ENCODE data around the gene NRIP3. TPM values are rescaled to one million over a fixed set of nuclear protein-coding genes. Genes with fewer than 3 reads are reported as not detected.

NRIP3 gene
- polyA plus RNA-seq, 3 donors, result 0.28 to 4.8 (median 1.0) TPM

DNA sequence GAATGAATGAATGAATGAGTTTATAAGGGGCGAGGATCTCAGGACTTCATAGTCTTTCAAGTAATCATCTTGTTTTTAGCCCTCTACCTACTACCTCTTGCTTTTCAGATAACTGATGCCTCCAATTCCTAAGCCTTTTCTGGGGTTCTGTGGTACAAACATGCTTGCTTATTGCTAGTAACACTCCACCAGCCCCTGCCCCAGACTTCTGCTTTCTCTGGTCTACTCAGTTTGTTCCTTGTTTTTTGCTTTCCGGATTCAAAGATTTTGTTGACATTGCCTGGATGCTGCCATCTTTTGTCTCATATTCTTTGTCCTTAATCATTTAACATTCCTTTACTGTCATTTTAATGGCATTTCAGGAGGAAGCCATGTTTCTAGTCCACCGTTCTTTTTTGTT is 30.7 kb downstream of the NRIP3 start:
- Histone ChIP-seq H3K27ac (ENCODE audit: low read depth in 1 of 2, low read length in 2 of 2) (no peak overlapping the region), H3K9ac (ENCODE audit: insufficient read depth, low read length, poor library complexity, severe bottlenecking) (no peak overlapping the region), H2AFZ (ENCODE audit: insufficient read depth, low read depth, low read length, poor library complexity, severe bottlenecking) (no peak overlapping the region), H3K4me2 (replicated peaks; ENCODE audit: extremely low read depth, low read length, poor library complexity, severe bottlenecking) (no peak overlapping the region), H3K4me3 (replicated peaks in 1 of 3; ENCODE audit: low read depth in 2 of 3, low read length in 3 of 3) (no peak overlapping the region), H3K27me3 (ENCODE audit: control insufficient read depth in 2 of 2, insufficient read depth in 2 of 2, low read length in 2 of 2) (no peaks in the 10 kb centered on the region), H3K4me1 (ENCODE audit: control insufficient read depth in 1 of 2, insufficient read depth in 2 of 2, low read length in 2 of 2) (no peaks in the 10 kb centered on the region), H3K79me2 (ENCODE audit: insufficient read depth, low read length) (no peaks in the 10 kb centered on the region), H4K20me1 (ENCODE audit: insufficient read depth, low read length) (no peaks in the 10 kb centered on the region), H3K9me3 (replicated peaks in 1 of 2; ENCODE audit: control insufficient read depth in 1 of 2, insufficient read depth in 1 of 2, low read length in 2 of 2) (no peaks in the 10 kb centered on the region), H3K36me3 (replicated peaks in 1 of 2; ENCODE audit: control insufficient read depth in 1 of 2, insufficient read depth in 2 of 2, low read length in 2 of 2) (no peaks in the 10 kb centered on the region)
- no peaks in the 10 kb centered on the region for H3K9me3 Mint-ChIP-seq
- intact Hi-C loops (cut with micrococcal nuclease), result no loop called here
- TF ChIP-seq, protein P1, sequence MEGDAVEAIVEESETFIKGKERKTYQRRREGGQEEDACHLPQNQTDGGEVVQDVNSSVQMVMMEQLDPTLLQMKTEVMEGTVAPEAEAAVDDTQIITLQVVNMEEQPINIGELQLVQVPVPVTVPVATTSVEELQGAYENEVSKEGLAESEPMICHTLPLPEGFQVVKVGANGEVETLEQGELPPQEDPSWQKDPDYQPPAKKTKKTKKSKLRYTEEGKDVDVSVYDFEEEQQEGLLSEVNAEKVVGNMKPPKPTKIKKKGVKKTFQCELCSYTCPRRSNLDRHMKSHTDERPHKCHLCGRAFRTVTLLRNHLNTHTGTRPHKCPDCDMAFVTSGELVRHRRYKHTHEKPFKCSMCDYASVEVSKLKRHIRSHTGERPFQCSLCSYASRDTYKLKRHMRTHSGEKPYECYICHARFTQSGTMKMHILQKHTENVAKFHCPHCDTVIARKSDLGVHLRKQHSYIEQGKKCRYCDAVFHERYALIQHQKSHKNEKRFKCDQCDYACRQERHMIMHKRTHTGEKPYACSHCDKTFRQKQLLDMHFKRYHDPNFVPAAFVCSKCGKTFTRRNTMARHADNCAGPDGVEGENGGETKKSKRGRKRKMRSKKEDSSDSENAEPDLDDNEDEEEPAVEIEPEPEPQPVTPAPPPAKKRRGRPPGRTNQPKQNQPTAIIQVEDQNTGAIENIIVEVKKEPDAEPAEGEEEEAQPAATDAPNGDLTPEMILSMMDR (IDR thresholded peaks at IDR 0.05), result no peak
- H3K4me1 Mint-ChIP-seq, result peaks cover 5% of the 10 kb centered on the region
- H3K27ac Mint-ChIP-seq, result peak overlapping the region in 3 of 7 donors; percentile 59 to 74 (median 64)
- no peak overlapping the region for H3K4me3 Mint-ChIP-seq
- H3K27me3 Mint-ChIP-seq (ENCODE audit: low read depth in 3 of 3), result peaks cover 0 to 3% (median 1%) of the 10 kb centered on the region in 3 donors
- DNase-seq, result peak in 1 of 3 donors; percentile 20
- WGBS (ENCODE audit: insufficient coverage), result 32% methylated on average over 2 of the region's 3 CpGs
- H3K36me3 Mint-ChIP-seq, result peaks cover 0 to 3% of the 10 kb centered on the region in 2 donors

DNA sequence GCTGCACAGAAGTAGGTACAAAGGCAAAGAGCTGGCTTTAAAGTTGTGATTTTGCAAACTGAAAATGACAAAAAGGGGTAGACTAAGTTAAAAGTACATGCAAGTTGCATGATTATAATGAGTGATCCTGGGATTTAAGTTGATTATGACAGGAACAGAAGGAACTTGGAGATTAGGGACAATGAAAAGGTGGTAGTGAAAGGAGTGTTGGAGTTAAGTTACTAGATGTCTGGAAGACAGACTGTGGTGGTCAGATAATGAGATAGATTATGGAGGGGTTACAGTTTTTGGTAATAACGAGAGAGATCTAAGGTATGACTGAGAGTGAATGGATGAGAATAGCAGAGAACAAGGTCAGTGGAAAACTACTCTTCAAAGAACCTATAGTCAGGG is 31.9 kb downstream of the NRIP3 start:
- H3K27me3 Mint-ChIP-seq (ENCODE audit: low read depth in 3 of 3), result peaks cover 0 to 3% (median 1%) of the 10 kb centered on the region in 3 donors
- H3K36me3 Mint-ChIP-seq, result peaks cover 0 to 6% of the 10 kb centered on the region in 2 donors
- DNase-seq, result no peak
- no peaks in the 10 kb centered on the region for H3K9me3 Mint-ChIP-seq
- Histone ChIP-seq H3K36me3 (replicated peaks in 1 of 2; ENCODE audit: control insufficient read depth in 1 of 2, insufficient read depth in 2 of 2, low read length in 2 of 2) (no peaks in the 10 kb centered on the region), H3K9ac (ENCODE audit: insufficient read depth, low read length, poor library complexity, severe bottlenecking) (no peak overlapping the region), H2AFZ (ENCODE audit: insufficient read depth, low read depth, low read length, poor library complexity, severe bottlenecking) (no peak overlapping the region), H3K9me3 (replicated peaks in 1 of 2; ENCODE audit: control insufficient read depth in 1 of 2, insufficient read depth in 1 of 2, low read length in 2 of 2) (no peaks in the 10 kb centered on the region), H3K27me3 (ENCODE audit: control insufficient read depth in 2 of 2, insufficient read depth in 2 of 2, low read length in 2 of 2) (no peaks in the 10 kb centered on the region), H3K4me2 (replicated peaks; ENCODE audit: extremely low read depth, low read length, poor library complexity, severe bottlenecking) (no peak overlapping the region), H3K4me1 (ENCODE audit: control insufficient read depth in 1 of 2, insufficient read depth in 2 of 2, low read length in 2 of 2) (no peaks in the 10 kb centered on the region), H3K79me2 (ENCODE audit: insufficient read depth, low read length) (no peaks in the 10 kb centered on the region), H3K27ac (ENCODE audit: low read depth in 1 of 2, low read length in 2 of 2) (no peak overlapping the region), H3K4me3 (replicated peaks in 1 of 3; ENCODE audit: low read depth in 2 of 3, low read length in 3 of 3) (no peak overlapping the region), H4K20me1 (ENCODE audit: insufficient read depth, low read length) (no peaks in the 10 kb centered on the region)
- H3K4me3 Mint-ChIP-seq, result no peak overlapping the region
- 100% methylated on average over 1 of the region's 1 CpG for WGBS (ENCODE audit: insufficient coverage)
- intact Hi-C loops (cut with micrococcal nuclease), result no loop called here
- H3K4me1 Mint-ChIP-seq, result peaks cover 9% of the 10 kb centered on the region
- TF ChIP-seq, protein P1 (IDR thresholded peaks at IDR 0.05), result no peak
- no peak overlapping the region for H3K27ac Mint-ChIP-seq

Data from CD14-positive monocyte (primary cell).